PC-9 (cell line): Measurements from ENCODE around the gene NUP210. TPM values are rescaled to one million over a fixed set of nuclear protein-coding genes. Genes with fewer than 3 reads are reported as not detected.

ENCODE experiments used
- Bru-seq: library from RNA; stranded (reverse); fragments of 400-500 nt; gene quantifications from one replicate; lab custom pipeline; 2021; lab: Mats Ljungman, UMichigan
- BruChase-seq, 2 experiments: library from RNA; stranded (reverse); fragments of 400-500 nt; gene quantifications; one replicate each; lab custom pipeline; 2021; lab: Mats Ljungman, UMichigan
- BruUV-seq: library from RNA; stranded (reverse); fragments of 400-500 nt; replicated peaks from 2 replicates; lab custom pipeline; 2021; lab: Mats Ljungman, UMichigan
- CTCF ChIA-PET: fragments of 300-600 bp; sonication (Branson Sonifier 250); formaldehyde crosslinking; loops from one replicate; lab custom pipeline; 2022; ENCODE audit warnings: antibody characterized with exemption; lab: Charles Lee
- POLR2A ChIA-PET: fragments of 300-600 bp; sonication (Branson Sonifier 250); formaldehyde crosslinking; loops from one replicate; lab custom pipeline; 2022; ENCODE audit warnings: antibody characterized with exemption; ENCODE audit not compliant: unreplicated experiment; lab: Charles Lee
- DNase-seq, 2 experiments: peaks; one replicate each; pipeline versions ENCODE4 v3.0.0 to v3.0.0-alpha.2; 2015 to 2022; ENCODE audit warnings: mixed read lengths in 1 of 2
- H2AFZ ChIP-seq: fragments of 200-600 bp; sonication (generic); 2 replicates; pipeline ENCODE4 v1.8.1; 2017; ENCODE audit warnings: antibody characterized with exemption
- H3F3A ChIP-seq: fragments of 200-600 bp; sonication (generic); 2 replicates; pipeline ENCODE4 v1.8.1; 2017; ENCODE audit warnings: antibody characterized with exemption, mild to moderate bottlenecking, low read depth; ENCODE audit not compliant: insufficient read depth
- H3K27ac ChIP-seq: fragments of 200-600 bp; sonication (generic); 2 replicates; pipeline ENCODE4 v1.6.1; 2016; ENCODE audit warnings: mixed run types
- H3K27me3 ChIP-seq: fragments of 200-600 bp; sonication (generic); 2 replicates; pipeline ENCODE4 v1.6.1; 2016; ENCODE audit warnings: low read depth, mixed run types; ENCODE audit not compliant: insufficient read depth
- H3K36me3 ChIP-seq: fragments of 200-600 bp; sonication (generic); 2 replicates; pipeline ENCODE4 v1.6.1; 2016; ENCODE audit warnings: low read depth, mixed run types
- H3K4me1 ChIP-seq: fragments of 200-600 bp; sonication (generic); replicated peaks from 2 replicates; pipeline ENCODE4 v1.6.1; 2016; ENCODE audit warnings: mixed run types; ENCODE audit not compliant: insufficient read depth
- H3K4me2 ChIP-seq: fragments of 200-600 bp; sonication (generic); 2 replicates; pipeline ENCODE4 v1.6.1; 2017; ENCODE audit warnings: mixed run types
- H3K4me3 ChIP-seq: fragments of 200-600 bp; sonication (generic); 2 replicates; pipeline ENCODE4 v1.6.1; 2016; ENCODE audit warnings: mixed run types
- H3K79me2 ChIP-seq: fragments of 200-600 bp; sonication (generic); 2 replicates; pipeline ENCODE4 v1.6.1; 2017; ENCODE audit warnings: low read depth, mixed run types
- H3K9me2 ChIP-seq: fragments of 200-600 bp; sonication (generic); 2 replicates; pipeline ENCODE4 v1.8.1; 2017; ENCODE audit warnings: mild to moderate bottlenecking; ENCODE audit not compliant: insufficient read depth
- H3K9me3 ChIP-seq: fragments of 200-600 bp; sonication (generic); 2 replicates; pipeline ENCODE4 v1.8.1; 2016; ENCODE audit warnings: low read depth; ENCODE audit not compliant: insufficient read depth
- H4K20me1 ChIP-seq: fragments of 200-600 bp; sonication (generic); 2 replicates; pipeline ENCODE4 v1.8.1; 2017; ENCODE audit not compliant: insufficient read depth
- EZH2 ChIP-seq: fragments of 200-600 bp; sonication (generic); IDR thresholded peaks from 2 replicates; pipeline ENCODE4 v1.8.0; 2017; ENCODE audit warnings: antibody characterized with exemption, low read depth
- intact Hi-C: fragments of 100-400 bp; cut with micrococcal nuclease; formaldehyde crosslinking; loops from one replicate; pipeline ENCODE4 v1.10.0; 2022; ENCODE audit not compliant: unreplicated experiment
- long read RNA-seq: library from polyadenylated mRNA; stranded (forward); transcript quantifications from one replicate; pipeline ENCODE4 v2.0.0, GENCODE V29; 2022
- total RNA-seq: library from RNA; stranded (reverse); gene quantifications from 2 replicates; pipeline ENCODE4 v1.2.3, GENCODE V29; 2021
- TF ChIP-seq, protein P1 (sequence below): fragments of 200-600 bp; sonication (generic); conservative IDR thresholded peaks from 2 replicates; pipeline ENCODE4 v1.6.1; 2017; ENCODE audit warnings: mixed run types, antibody characterized with exemption, mild to moderate bottlenecking, moderate library complexity

Gene NUP210
- total RNA-seq (72.7 and 84.0 TPM in 2 replicates), Bru-seq, nascent RNA (percentile 68 among the genes with signal in this experiment), BruChase-seq, experiment 1, labeled RNA remaining after a 2-hour chase (percentile 67 among the genes with signal in this experiment), BruChase-seq, experiment 2, labeled RNA remaining after a 6-hour chase (percentile 75 among the genes with signal in this experiment)
- long read RNA-seq, full-length matches to known transcripts, result 27 of 74 reads
- long read RNA-seq, partial matches to known transcripts, result 45 of 74 reads
- long read RNA-seq, other reads (novel, unspliced or antisense), result 2 of 74 reads

DNA sequence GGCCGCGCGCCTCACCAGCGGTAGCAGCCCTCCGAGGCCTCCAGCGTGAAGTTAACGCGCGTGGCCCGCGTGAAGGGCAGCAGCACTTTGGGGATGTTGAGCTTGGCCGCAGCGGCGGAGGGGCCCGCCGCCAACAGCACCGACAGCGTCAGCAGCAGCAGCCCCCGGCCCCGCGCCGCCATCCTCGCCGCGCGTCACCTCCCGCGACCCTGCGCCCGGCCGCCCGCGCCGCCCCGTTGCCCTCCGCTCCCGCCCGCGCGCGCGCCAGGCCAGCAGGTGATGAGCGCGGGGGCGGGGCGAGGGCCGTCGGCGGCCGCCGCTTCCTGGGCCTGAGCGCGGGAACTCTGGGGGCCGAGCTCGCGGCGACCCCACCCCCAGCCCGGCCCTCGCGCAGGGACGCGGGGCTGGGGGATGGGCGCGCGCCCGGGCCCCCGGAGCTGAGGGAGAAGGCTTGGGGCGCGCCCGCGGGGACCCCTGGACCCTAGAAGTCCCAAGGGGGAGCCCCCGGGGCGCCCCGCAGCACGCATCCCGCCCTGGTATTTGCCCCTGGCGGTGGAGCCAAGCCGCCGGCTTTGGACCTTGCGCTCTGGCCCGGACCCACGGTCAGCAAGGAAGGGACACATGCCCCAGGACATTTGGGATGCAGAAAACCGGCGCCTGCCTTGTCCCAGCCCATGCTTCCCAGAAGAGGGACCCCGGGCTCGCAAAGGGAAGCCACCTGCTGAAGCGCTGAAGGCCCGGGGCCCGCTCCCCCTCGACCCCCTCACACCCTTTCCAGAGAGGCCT lies at the start of gene NUP210:
TSS of gene NUP210 (minus strand) at position 278 of the 786 bp plus-strand sequence. CDS start at position 182, 96 bp downstream.
- Histone ChIP-seq H3K36me3 (no peaks in the 10 kb centered on the region), H3K27ac (peak within 1 kb of the TSS; percentile 54), H3K27me3 (no peaks in the 10 kb centered on the region), H3K9me3 (no peaks in the 10 kb centered on the region), H3K79me2 (peaks cover 45% of the 10 kb centered on the region), H2AFZ (peak within 1 kb of the TSS; percentile 83), H3K4me3 (peak within 1 kb of the TSS; percentile 90), H4K20me1 (peaks cover 12% of the 10 kb centered on the region), H3F3A (peaks cover 30% of the 10 kb centered on the region; the same call in 1 of the 2 replicates), H3K4me2 (peak within 1 kb of the TSS; percentile 98), H3K4me1 (peaks cover 50% of the 10 kb centered on the region), H3K9me2 (no peaks in the 10 kb centered on the region)
- BruUV-seq, result no TSS peak
- CTCF ChIA-PET, result no interaction called here
- intact Hi-C loops, result loop anchor here (2.0 kb wide), 1 partner anchor 33 kb away; no protein-coding TSS in a partner anchor
- POLR2A ChIA-PET, result interaction anchor here (0.6 to 0.9 kb wide), 4 partner anchors 32 to 788 kb away, joined by 3 to 16 read pairs (median 4); no protein-coding TSS in a partner anchor
- TF ChIP-seq, protein P1, sequence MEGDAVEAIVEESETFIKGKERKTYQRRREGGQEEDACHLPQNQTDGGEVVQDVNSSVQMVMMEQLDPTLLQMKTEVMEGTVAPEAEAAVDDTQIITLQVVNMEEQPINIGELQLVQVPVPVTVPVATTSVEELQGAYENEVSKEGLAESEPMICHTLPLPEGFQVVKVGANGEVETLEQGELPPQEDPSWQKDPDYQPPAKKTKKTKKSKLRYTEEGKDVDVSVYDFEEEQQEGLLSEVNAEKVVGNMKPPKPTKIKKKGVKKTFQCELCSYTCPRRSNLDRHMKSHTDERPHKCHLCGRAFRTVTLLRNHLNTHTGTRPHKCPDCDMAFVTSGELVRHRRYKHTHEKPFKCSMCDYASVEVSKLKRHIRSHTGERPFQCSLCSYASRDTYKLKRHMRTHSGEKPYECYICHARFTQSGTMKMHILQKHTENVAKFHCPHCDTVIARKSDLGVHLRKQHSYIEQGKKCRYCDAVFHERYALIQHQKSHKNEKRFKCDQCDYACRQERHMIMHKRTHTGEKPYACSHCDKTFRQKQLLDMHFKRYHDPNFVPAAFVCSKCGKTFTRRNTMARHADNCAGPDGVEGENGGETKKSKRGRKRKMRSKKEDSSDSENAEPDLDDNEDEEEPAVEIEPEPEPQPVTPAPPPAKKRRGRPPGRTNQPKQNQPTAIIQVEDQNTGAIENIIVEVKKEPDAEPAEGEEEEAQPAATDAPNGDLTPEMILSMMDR, result no peak
- TF ChIP-seq EZH2, result no peak
- DNase-seq, result peak in 1 of 2 experiments; percentile 61

DNA sequence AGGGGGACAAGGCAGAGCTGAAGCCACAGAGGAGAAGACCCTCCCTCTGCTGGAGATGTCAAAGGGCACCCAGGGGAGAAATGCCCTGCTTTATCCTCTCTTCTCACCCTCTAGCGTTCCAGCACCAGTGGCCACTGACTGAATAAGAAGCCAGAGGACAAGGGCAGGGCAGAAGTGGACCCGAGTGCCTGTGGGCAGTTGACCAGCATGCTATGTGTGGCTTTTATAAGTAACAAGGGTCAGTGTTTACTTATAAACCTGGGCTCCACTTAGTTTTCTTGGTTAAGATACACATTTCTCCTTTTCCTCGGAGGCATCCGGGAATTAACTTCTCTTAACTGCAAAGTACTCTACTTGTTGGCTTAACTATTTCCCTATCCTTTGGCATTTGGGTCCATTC lies 46.7 kb upstream of the NUP210 start:
- intact Hi-C loops, result no loop called here
- DNase-seq, result no peak
- no peaks in the 10 kb centered on the region; the same call in 1 of the 2 replicates for H3K27me3 ChIP-seq
- no peaks in the 10 kb centered on the region for H3K9me2 ChIP-seq
- no peak overlapping the region for H3K4me3 ChIP-seq
- ChIA-PET POLR2A (no interaction called here), CTCF (no interaction called here)
- no peaks in the 10 kb centered on the region for H4K20me1 ChIP-seq
- no peak overlapping the region for H3K4me2 ChIP-seq
- H3K36me3 ChIP-seq, result no peaks in the 10 kb centered on the region
- H3K9me3 ChIP-seq, result no peaks in the 10 kb centered on the region
- H3F3A ChIP-seq, result no peaks in the 10 kb centered on the region
- H3K4me1 ChIP-seq, result peaks cover 10% of the 10 kb centered on the region; the same call in 1 of the 2 replicates
- BruUV-seq, result no TSS peak
- H2AFZ ChIP-seq, result no peak overlapping the region
- no peak overlapping the region for H3K27ac ChIP-seq
- TF ChIP-seq, protein P1, result no peak
- no peak for TF ChIP-seq EZH2
- H3K79me2 ChIP-seq, result no peaks in the 10 kb centered on the region

DNA sequence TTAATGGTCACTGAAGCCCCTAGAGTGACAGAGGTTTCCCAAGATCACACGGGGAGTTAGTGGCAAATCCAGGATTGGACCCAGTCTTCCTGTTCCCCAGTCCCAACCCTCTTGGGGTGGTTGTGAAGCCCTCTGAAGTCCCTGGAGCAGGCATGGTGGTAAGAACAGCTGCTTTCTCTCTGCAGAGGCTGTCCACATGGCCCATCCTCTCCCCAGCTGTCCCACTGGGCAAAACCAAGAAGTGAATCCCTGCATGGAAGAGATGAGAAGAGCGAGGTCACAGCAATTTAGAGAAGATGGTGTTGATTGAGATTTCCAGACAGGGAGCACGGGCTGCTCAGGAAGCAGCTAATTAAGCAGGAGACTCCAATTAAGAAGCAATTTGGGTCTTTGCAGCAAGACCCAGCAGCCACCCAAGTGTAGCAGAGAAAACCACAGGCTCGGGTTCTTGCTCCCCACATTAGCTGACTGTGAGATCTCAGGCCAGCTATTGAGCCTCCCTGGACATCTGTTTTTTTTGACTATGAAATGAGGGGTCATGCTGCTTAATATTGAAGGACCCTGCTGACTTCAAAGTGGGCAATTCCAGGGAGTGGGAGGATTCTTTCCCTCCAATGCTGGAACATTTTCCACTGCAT lies 45.2 kb upstream of the NUP210 start:
- Histone ChIP-seq H3K27ac (no peak overlapping the region), H3K9me2 (no peaks in the 10 kb centered on the region), H3K27me3 (no peaks in the 10 kb centered on the region; the same call in 1 of the 2 replicates), H4K20me1 (no peaks in the 10 kb centered on the region), H3F3A (no peaks in the 10 kb centered on the region), H2AFZ (no peak overlapping the region), H3K4me1 (no peaks in the 10 kb centered on the region; the same call in 1 of the 2 replicates), H3K79me2 (no peaks in the 10 kb centered on the region), H3K9me3 (no peaks in the 10 kb centered on the region), H3K4me2 (no peak overlapping the region), H3K36me3 (no peaks in the 10 kb centered on the region), H3K4me3 (no peak overlapping the region)
- intact Hi-C loops, result no loop called here
- CTCF ChIA-PET, result no interaction called here
- POLR2A ChIA-PET, result no interaction called here
- TF ChIP-seq, protein P1, result no peak
- no peak for TF ChIP-seq EZH2
- no peak for DNase-seq
- BruUV-seq, result no TSS peak
